ENCODE measurements around the gene AFDN.
"Not testable (repeated sequence)": the region's sequence is repeated elsewhere in the genome, so short reads cannot be mapped to it uniquely, and the experiment has no call there.

AFDN gene

DNA sequence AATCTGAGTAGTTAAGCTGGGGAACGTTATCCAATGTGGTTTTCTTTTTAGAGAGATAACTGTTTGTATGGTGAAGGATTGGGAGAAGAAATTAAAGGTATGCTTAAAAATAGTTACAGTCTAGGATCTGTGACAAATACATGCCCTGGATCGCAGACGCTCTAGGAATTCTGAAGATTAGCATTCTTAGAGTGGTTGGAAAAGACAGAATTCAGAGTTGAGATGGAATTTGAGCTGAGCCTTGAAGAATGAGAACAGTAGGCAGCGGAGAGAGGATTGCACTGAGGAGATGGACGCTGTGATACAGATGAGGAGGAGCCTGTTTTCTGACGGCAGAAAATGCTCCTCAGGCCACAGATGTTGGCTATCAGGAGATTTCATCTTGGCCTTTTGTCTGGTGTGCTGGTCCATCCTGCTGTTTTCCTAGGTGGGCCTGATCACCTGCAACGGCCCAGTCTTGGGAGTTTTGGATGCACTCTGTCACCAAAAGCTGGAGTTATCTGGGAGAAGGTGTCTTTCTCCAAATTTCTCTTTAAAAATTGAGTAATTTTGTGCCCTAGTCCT is 122.5 kb downstream of the AFDN start:
- peak; percentile 42 for DNase-seq (ENCODE audit: low read depth, low spot score)

DNA sequence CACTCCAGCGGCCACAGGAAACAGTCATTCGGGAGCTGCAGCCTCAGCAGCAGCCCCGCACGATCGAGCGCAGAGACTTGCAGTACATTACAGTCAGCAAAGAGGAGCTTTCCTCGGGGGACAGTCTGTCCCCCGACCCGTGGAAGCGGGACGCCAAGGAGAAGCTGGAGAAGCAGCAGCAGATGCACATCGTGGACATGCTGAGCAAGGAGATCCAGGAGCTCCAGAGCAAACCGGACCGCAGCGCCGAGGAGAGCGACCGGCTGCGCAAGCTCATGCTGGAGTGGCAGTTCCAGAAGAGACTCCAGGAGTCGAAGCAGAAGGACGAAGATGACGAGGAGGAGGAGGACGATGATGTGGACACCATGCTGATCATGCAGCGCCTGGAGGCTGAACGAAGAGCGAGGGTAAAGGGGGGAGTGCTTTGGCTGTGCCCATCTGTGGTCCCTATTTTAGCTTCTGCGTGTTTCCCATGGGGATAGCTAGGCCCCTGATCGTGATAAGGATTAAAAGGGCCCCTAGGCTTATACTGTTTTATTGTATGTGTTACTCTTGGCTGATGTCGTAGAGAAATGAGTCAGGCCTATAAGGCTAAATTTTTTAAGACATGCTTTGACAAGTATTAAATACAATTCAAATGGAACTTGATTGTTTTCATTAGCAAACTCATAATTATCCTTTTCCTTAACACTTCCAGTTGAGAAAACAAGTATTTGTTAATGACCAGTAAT is 125.2 kb downstream of the AFDN start:
- DNase-seq (ENCODE audit: low read depth, low spot score), result no peak

DNA sequence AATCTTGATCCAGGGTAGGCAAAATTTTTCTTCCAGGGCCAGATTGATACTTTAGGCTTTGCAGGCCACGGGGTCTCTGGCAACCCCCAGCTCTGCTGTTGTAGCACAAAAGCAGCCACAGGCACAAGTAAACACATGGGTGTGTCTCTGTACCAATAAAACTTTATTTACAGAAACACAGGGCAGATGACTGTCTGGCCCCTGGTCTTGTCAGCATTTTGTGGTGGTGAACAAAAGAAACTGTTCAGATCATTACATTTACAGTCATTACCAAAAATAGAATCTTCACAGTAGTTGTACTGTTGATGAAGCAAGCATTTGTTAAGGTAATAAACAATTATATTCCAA is 125.8 kb downstream of the AFDN start:
- DNase-seq (ENCODE audit: low read depth, low spot score), result no peak

DNA sequence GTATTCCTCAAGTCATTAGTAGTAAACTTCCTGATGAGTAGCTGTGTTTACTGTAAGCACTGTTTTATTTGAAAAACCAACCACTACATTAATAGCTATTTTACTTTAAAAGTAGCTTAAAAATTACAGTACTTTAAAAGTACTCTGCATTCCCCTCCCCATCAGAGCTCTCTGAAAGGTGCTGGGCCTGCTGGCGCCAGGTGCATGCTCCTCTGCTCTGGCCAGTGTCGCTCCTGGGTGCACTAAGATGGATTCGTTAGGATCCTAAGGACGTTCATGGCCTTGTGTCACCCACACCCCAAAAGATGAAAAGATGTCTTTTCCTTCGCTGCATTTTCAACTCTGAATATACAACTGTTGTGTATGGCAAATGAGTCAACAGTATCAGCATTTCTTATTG is 126.8 kb downstream of the AFDN start:
- DNase-seq (ENCODE audit: low read depth, low spot score), result no peak

DNA sequence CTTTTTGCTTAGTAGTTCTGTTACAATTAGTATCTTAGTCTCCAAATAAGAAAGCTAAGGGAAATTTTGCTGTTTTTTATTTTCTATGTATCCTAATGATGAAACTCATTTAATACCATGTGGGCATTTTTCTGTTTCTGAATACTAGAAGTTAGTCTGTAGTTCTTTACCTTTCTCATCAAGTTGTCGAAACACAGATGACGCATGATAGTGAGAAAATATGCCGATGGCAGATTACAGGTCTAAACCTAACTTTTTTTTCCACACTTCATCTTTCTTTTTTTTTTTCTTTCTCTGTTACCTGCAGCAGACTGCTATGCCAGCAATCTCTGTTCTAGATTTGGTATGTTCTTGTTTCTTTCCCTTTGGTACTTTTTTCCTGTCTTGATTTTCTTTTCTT is 127.4 kb downstream of the AFDN start:
- no peak for DNase-seq (ENCODE audit: low read depth, low spot score)

DNA sequence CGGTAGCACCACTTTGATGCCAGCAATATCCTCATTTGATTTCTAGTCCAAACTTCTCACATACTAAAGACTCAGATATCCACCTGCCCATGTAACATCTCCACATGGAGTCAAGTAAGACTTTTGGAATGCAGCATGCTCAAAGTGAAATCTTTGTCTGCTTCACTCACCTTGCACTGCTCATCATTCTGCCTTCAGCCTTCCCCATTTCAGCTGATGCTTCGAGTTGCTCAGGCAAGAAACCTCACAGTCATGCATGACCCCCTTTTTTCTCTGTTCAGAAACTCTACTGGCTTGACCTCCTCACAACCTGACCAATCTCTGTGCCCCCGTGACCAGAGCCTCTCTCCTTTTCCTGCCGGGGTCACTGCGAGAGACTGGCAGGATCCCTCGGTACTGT is 129.8 kb downstream of the AFDN start:
- no peak for DNase-seq (ENCODE audit: low read depth, low spot score)

DNA sequence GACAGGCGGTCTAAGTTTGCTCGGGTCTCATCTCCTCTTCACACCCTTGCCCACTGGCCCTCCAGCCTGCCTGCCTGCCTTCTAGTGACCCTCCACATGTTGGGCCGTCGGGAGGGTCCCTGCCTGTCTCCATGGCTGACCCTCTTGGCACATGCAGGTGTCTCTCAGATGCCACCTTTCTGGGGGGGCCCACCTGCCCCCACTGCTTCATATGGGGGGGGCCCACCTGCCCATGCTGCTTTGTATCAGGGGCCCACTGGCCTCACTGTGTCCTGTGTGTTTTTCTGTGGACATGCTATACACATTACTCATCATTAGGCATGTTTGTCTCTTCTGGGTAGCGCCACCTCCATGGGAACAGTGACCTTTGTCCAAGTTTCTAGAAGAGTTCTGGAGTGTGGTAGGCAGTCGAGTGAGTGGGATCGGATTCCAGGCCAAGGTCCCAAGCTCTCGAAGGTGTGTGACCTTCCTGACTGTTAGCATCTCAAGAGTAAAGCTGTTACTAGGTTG is 130.3 kb downstream of the AFDN start:
- peak; percentile 48 for DNase-seq (ENCODE audit: low read depth, low spot score)

DNA sequence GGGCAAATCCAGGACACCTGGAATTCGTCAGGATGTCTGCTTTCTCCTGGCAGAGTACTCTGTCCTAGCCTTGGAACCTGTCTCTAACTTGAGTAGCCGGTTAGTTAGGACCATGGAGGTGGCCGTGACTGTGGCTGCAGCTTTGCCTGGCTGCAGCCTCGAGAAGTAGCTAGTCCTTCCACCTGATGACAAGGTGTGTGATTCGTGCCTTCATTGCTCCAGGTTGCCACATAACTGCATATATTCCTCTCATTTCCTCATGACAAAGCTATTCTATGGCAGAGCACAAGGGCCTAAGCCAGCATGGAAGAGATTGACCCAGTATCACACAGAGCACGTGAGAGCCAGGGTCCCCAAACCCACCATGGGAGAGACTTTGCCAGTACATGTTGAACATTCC is 130.9 kb downstream of the AFDN start:
- no peak for DNase-seq (ENCODE audit: low read depth, low spot score)

DNA sequence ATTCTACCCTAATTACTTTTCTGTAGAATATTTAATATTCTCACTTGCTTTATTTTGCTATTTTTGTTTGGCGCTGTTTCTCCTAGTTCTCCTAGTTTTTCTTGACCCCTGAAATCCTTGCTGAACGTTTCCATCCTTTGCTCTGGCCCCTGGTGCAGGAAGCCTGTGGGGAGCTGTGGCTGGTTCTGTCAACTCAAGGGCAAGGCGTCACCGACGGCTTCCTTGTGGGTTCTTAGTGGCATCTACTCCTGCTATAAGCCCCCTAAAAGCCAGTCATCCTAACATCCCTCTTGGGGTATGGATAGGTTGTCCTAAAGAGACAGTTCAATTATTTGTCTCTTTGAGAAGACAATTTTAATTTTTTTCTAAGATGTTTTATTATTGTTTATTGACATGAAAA is 133.9 kb downstream of the AFDN start:
- DNase-seq (ENCODE audit: low read depth, low spot score), result no peak

DNA sequence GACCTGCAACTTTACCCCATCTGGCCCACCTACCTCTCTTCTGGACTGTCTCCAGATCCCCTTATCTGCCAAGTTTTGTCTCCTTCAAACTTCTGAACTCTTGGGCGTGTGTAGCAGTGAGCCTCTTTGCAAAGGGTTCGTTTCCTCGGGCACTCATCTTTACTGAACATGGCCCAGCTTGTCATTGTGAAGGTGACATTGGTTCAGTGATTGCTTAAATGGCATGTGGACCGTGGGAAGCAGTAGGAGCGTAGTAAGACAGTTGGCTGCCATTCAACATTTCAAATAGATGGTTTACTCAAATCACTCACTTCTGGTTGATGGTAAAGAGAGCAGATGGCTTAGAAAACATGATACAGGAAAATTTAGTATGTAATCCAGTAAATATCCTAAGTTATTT is 136.0 kb downstream of the AFDN start:
- no peak for DNase-seq (ENCODE audit: low read depth, low spot score)

DNA sequence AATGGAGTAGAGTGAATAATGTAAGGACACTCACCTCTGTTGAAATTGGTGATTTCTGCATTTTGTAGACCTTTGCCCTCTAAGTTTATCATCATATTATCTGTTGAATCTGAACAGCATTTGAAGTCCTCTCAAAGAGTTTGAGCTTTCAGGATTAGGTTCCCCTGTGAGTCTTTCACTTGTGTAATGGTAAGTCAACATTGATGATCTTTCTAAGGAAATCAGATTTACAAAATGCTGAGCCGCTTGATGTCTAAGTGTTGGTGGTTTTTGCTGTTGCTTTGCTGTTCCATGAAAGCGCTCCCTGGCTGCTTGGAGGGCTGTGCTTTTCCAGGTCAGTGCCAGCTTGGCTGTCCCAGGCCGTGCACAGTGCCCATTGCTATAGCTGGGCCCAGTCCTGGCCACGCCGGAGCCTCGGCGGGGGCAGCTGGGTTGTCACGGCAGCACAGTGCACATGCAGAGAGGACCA is 136.9 kb downstream of the AFDN start:
- DNase-seq (ENCODE audit: low read depth, low spot score), result no peak

DNA sequence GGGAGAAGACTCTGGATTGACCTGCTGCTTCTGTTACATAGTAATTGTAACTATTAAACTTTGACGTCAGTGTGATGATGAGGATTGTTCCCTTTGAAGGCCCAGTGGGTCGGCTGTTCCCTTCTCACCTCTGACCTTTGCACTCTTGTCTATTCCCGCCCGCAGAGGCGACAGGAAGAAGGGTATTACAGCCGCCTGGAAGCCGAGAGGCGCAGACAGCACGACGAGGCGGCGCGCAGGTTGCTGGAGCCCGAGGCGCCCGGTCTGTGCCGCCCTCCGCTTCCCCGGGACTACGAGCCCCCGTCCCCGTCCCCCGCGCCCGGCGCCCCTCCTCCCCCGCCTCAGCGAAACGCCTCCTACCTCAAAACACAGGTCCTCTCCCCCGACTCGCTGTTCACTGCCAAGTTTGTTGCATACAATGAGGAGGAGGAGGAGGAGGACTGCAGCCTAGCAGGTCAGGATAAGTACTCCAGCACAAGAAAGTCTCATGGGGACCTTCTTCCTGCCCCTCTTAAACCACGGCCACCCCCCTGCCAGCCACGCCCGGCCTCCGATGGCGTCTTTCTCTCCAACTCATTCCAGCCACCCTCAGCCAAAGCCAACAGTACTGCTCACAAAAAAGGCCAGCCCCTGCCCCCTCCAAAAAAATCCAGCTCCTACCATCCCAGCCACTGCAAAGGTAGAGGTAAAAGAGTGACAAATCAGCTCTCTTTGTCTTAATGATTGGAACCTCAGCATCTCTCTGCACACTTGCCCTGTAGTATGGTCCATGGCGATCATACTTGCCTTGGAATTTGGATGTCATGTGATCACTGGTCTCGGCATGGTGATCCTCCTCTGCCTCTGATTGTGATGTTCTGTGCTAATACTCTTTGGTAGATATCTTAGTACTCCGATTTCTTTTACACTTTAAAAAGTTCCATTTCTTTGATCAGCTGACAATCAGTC is 139.2 kb downstream of the AFDN start:
- DNase-seq (ENCODE audit: low read depth, low spot score), result no peak

DNA sequence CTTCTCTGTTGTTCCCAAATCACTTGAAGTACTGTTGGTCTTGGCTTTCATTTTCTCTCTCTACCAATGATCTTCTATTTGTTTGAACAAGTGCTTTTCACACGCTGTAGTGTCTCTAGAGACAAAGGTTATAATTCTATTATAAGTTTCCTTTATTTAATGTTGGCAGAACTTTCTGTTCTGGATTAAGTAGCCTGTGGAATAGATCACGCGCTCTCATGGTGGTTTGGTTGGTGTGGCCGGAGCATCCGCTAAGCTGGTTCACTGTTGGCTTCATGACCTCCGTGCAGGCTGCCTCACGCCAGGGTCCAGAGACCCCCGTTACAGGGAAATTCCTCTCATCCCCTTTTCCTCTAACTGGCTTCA is 139.8 kb downstream of the AFDN start:
- no peak for DNase-seq (ENCODE audit: low read depth, low spot score)

DNA sequence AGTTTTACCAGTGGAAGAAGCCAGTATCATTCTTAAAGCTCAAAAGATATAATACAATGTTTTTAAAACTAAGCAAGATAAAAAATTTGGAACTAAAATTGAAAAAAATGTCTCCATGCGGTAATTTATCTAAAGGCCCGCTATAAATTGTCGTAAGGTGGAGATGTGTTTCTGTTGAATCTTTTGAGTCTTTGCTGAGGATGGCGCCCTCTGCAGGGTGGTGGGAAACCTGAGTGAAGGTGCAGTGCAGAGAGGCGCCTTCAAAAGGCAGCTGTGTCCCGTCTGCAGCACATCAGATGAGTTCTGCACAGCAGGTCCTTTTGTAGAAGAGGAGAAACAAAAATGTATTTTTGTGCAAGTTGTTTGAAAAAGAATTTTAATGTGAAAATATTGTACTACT is 141.4 kb downstream of the AFDN start:
- DNase-seq (ENCODE audit: low read depth, low spot score), result no peak

DNA sequence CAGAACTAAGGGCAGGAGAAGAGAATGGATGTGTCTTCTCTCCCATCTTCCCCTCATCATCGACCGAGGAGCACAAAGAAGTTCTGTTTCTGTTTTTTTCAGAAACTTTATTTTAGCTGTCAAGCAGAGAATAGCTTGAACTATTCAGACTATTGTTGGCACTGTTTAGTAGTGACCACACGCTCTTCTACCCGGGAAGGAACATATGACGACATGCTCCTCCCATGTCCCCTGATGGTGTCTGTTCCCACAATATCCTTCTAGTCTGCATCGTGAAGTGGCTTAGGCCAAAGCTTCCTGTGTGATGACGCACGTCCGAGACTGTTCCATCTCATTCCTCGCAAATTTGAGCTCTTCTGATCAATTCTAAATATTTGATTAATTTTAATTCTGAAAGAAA is 143.5 kb downstream of the AFDN start:
- DNase-seq (ENCODE audit: low read depth, low spot score), result peak; percentile 21

DNA sequence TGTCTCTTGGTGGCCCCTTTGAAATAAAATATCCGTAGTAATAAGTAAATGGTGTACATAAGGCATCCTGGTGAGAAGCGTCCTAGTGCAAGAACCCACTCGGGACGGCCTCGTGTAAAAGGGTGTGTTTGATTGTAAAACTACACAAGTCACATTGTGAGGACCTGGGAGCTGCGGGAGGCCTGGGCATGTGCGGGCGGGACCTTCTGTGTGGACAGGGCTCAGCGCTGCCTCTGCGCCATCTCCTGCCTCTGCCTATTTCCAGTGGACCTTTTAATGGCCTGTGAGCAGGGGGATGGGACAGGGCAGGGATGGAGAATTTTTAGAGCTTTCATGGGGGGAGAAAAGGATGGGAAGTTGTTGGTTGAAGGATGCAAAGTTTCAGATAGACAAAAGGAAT is 145.5 kb downstream of the AFDN start:
- DNase-seq (ENCODE audit: low read depth, low spot score), result no peak

DNA sequence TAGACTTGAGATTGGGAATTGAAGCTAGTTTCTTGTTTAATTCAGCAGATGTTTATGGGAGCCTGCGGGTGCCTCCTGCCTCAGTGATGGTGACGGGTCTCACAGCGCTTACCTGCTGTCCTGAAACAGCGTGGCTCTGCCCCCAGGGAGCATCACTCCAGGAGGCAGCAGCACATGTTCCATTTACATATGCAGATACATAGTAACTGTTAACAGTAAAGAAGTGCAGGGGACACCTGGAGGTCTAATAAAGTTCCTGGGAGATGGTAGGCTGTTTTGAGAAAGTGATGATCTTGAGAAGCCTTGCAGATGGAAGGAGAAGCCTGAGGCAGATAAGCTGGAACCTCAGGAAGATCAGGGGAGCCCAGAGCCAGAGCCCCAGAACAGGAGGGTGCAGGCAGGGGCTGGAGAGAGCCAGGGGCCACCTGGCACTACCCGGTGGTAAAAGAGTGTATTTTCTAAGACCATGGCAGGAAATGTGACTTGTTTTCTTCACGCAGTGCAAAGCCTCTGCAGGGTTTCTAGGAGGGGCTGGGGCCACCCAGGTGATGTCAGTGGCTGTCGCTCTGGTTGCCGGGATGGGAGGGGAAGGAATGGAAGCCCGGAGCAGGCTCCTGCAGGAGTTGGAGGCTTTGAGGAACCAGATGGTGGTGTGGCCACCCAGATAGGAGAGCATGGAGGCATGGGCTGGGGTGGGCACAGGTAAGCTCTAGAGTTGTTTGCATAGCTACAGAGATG is 146.6 kb downstream of the AFDN start:
- DNase-seq (ENCODE audit: low read depth, low spot score), result no peak

DNA sequence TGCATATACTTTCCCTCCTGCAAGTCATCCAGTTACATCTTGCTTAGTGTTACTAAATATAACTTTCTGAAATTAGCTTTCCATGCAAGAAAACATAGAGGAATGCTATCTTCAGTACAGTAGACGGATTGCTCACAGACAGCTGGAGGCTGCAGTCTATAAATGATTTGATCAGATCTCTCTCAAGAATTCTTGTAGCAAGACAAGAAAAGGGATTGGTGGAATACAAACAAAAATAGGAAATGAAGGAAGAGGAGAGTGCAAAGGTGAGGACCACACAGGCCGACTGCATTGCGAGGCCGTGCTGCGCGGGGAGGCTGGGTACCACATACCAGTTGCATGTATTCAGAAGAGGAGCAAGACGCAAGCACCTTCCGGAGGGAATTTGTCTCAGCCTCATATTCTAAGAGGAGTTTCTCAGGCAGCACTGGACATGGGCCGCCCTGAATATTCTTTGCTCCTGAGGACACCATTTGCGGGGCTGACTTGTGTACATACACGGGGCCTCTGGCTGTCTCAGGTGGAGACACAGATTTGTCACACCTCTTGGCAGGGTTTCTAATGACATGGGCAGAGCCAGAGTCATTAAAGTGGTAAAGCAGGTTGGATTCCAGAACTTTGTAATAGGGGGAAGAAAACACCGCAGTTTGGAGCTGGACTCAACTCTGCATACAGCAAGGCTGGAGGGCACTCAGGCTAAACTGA is 148.1 kb downstream of the AFDN start:
- no peak for DNase-seq (ENCODE audit: low read depth, low spot score)

DNA sequence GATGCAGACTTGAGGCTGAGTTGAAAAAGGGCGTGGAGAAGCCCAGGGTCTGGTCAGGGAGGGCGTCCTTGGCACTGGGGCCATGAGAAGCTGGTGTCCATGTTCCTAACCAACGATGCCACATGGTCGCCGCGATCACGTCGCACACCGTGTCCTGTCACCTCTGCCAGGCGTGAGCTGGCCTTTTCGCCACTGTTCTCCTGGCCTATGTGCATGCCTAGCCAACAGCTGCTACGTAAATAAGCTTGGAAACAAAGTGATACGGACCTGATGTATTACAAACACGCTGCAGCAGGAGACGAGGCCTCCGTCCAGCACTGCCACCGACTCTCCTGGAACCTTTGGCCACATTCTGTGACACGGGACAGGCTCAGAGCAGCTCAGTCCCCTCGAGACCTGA is 148.7 kb downstream of the AFDN start:
- DNase-seq (ENCODE audit: low read depth, low spot score), result no peak

DNA sequence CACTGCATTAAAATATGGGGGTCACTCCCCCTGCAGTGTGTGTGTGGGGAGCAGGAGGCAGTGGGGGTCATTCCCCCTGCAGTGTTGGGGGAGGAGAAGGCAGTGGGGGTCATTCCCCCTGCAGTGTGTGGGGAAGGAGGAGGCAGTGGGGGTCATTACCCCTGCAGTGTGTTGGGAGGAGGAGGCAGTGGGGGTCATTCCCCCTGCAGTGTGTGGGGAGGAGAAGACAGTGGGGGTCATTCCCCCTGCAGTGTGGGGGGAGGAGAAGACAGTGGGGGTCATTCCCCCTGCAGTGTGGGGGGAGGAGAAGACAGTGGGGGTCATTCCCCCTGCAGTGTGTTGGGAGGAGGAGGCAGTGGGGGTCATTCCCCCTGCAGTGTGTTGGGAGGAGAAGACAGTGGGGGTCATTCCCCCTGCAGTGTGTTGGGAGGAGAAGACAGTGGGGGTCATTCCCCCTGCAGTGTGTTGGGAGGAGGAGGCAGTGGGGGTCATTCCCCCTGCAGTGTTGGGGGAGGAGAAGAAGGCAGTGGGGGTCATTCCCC is 149.5 kb downstream of the AFDN start:
- DNase-seq (ENCODE audit: low read depth, low spot score), result not testable (repeated sequence)

DNA sequence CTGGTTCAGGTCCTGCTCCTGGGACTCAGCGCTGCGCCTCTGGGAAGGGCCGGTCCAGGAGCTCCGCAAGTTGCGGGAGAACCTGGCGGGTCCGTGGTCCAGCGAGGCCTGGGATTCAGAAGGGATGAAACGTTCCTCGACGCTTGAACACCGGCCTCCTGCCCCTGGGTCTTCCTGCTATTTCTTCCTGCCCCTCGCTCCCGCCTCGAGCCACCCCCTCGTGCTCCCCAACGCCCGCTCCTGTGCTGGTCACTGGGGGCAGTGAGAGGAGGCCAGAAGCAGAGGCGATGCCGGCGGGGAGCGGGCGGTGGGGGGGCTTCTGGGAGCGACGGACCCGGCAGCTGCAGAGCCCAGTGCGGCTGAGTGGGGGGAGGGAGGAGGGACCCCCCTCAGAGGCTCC is 150.0 kb downstream of the AFDN start:
- DNase-seq (ENCODE audit: low read depth, low spot score), result no peak

Data from astrocyte of the hippocampus (primary cell).